Left kidney (tissue), 2 donors: ENCODE data around the gene MRM2. TPM values are rescaled to one million over a fixed set of nuclear protein-coding genes. Genes with fewer than 3 reads are reported as not detected.
A peak's percentile ranks its signal among the peaks of the same experiment; 100 is the strongest.

Experiments used
- DNase-seq: peaks from one replicate; pipeline ENCODE4 v3.0.0-alpha.2; 2013
- polyA plus RNA-seq: library from polyadenylated mRNA; unstranded; fragments of 120-200 nt; gene quantifications from one replicate; pipeline ENCODE4 v1.2.1, GENCODE V29; 2013; ENCODE audit not compliant: insufficient read length

MRM2 gene
- polyA plus RNA-seq, 1 donor = 40.3 TPM

DNA sequence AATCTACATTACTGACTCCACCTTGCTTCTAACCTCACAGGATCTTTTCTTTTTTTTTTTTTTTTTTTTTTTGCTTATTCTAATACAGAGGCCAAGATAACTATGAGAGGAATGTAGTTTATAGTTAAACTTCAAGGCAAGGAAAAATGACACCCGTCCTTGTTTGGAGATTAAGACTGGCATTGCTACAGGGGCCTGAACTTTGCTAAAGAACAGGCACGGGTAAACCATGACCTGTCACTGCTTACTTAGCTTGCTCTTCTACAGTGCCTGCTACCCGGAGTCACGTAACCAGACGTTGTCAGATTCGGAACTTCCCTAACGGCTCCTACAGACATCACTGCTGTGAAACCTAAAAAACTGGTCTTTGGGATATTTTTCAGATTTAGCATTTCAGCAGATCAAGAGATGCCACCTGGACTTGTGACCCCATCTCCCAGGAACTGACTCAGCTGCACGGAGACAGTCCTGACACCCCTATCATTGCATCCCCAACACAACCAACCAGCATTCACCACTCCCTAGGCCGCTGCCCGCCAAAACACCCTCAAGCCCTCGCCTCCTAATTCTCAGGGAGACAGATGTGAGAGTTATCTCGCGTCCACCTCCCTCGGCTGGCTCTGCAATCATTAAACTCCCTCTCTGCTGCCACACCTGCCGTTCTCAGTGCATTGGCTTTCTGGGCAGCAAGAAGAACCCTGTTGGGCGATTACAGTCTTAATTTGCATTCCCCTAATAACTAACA, 36.8 kb downstream of the MRM2 start:
- DNase-seq = no peak

- DNase-seq = no peak
Measured at GRCh38 chr7:2204446-2204845, 37.6 kb downstream of the MRM2 start.

DNA sequence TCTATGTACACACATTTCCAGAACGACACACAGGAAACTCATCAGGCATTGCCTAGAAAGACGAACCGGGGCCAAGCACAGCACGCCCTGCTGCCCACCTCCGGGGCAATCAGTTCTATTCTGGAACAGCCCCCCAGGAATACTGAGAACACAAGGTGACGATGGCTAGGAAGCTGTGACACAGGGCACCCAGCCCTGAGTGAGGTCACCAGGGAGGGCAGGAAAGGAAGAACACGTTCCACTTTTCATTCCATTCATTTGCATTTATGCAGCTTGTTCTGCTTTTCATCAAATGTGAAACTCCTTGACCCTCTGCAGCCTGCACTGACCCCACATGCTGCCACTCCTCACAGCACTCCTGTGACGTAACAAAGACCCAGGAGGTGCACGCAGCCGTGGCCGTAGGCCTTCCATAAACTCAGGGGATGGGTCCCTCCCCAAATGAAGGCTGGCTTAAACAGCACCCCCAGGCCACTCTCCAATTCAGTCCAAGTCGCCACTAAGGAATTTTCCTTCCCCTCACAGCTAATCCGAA, 38.2 kb downstream of the MRM2 start:
- DNase-seq = no peak

- peak; percentile 29 for DNase-seq
Measured at GRCh38 chr7:2202901-2203765, 38.9 kb downstream of the MRM2 start.

- DNase-seq = no peak
Measured at GRCh38 chr7:2202361-2202761, 39.6 kb downstream of the MRM2 start.

- DNase-seq = no peak
Measured at GRCh38 chr7:2201686-2202360, 40.2 kb downstream of the MRM2 start.

DNA sequence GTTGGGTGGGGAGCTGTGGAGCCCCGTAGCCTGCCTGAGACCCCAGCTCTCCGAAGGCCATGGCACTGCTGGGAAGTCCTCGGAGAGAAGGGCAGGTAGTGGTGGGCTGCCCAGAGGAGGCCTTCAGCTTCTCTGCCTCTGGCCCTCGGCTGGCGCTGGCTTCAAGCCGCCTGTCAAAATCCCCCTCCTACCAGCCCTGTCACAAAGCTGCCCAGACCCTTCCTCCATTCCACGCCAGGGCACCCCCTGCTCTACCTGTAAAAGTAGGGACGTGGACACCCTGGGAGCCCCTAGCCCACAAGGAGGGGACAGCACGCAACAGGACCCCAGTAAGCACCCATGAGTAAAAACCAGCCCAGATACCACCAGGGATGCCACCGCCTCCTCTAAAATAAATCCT, 40.9 kb downstream of the MRM2 start:
- DNase-seq = no peak

DNA sequence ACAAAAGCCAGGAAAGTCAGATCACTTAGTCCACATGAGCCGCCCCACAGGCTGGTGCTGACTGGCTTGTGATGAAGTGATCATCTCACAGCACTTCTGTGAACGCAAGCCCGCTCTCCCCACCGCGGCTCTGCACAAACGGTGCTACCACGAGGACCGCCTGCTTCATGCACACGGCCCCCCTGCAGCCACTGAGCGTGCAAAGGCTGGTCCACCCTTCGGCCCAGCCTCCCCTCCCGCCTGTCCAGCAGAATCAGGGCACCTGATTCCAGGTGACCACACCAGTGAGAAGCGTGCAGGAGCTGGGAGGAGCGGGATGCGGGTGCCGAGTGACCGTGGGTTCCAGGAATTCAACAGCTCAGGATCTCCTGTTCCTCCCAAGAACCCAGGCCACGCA, 41.4 kb downstream of the MRM2 start:
- no peak for DNase-seq

DNA sequence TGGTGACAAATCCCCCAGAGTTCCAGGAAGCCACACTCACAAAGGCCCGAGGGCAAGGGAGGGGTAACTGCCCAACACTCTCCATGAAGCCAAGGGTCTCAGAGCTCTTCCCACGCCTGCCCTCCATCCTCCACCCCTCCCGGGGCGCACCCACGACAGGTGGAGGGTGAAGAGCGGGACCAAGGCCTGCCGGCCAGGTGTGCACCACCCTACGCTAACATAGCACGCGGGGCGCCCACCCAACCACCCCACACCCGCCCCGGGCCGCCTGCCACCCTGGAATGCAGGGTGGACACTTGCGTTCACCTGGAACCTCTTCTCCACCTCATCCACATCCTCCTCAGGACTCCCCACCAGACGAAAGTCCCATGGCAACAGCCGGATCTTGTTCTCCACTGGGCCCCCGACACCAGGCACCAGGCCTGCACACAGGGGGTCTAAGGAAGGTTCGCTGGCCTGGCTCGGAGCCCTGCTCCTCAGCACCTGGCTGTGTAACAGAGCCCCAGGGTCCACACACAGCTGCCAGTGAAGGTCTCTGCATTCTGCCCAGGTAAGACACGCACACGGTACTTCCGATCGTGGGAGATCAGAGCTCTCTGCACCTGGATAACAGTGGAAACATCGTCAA, 41.9 kb downstream of the MRM2 start:
- DNase-seq = no peak

- no peak for DNase-seq
Measured at GRCh38 chr7:2199528-2199927, 42.5 kb downstream of the MRM2 start.

DNA sequence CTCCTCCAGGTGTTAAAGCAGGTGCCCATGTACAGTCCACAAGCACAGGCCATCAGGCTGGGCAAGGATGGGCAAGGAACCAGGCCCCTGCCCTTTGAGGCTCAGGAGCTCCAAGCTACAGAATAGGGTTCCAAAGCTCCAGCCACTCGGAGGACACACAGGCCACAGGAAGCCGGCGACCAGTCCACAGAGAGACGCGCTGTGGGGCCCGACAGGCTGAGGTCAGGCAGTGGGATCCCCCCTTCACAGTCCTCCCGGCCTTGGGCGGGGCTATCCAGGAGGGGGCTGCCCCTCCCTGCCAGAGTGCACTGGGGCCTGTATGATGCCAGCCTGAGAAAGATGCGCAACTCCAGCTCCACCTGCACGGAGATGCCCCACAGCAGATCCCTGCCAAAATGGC, 43.2 kb downstream of the MRM2 start:
- no peak for DNase-seq

DNA sequence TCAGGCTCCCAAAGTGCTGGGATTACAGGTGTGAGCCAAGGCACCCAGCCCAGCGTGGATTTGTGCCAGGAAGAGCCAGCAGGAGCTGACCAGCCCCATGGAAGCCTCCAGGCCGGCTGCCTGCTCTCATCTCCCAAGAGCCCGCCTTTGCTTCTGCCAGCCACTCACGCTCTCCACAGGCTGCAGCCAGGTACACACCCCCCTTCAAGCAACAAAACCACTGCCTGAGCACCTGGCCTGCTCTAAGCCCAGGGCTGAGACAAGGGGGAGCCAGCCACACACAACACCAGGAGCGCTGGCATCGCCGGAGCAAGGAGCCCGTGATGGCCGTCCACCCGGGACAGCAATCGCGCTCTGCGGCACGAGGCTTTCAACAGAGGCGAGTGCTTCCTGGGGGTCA, 43.8 kb downstream of the MRM2 start:
- DNase-seq = no peak

- DNase-seq = no peak
Measured at GRCh38 chr7:2197436-2198155, 44.4 kb downstream of the MRM2 start.

GRCh38 chr7:2196381-2197378, 45.3 kb downstream of the MRM2 start:
- no peak for DNase-seq

- no peak for DNase-seq
Measured at GRCh38 chr7:2195400-2196246, 46.4 kb downstream of the MRM2 start.

GRCh38 chr7:2193575-2194305, 48.3 kb downstream of the MRM2 start:
- DNase-seq = no peak

GRCh38 chr7:2192831-2193534, 49.0 kb downstream of the MRM2 start:
- no peak for DNase-seq

DNA sequence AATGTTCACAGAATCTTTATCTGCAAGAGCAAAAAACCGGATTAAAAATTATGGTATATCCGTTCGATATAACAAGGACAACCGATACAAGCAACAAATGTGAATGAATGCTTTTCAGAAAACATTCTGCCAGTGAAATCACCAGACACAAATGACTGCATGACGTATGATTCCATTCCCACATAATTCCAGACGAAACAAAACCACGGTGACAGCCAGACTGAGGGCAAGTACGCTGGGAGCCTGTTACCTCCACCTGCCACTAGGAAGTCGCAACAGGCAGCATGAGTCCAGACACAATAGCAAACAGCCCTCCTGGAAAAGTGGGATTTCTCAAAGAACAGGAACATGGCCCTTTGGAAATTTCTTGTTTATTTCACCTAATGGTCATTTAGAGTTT, 51.0 kb downstream of the MRM2 start:
- no peak for DNase-seq
